NB4 (cell line): ENCODE results near the gene TFPT.

Source experiments
- POLR2A ChIP-seq: IDR thresholded peaks from 2 replicates; pipeline ENCODE4 v1.6.1; 2011; ENCODE audit warnings: mild to moderate bottlenecking; ENCODE audit not compliant: insufficient read length; ENCODE audit errors: extremely low read depth
- TF ChIP-seq, protein P1 (sequence below): IDR thresholded peaks from one replicate; pipeline ENCODE4 v1.5.1; 2012; ENCODE audit warnings: low read depth, low read length

DNA sequence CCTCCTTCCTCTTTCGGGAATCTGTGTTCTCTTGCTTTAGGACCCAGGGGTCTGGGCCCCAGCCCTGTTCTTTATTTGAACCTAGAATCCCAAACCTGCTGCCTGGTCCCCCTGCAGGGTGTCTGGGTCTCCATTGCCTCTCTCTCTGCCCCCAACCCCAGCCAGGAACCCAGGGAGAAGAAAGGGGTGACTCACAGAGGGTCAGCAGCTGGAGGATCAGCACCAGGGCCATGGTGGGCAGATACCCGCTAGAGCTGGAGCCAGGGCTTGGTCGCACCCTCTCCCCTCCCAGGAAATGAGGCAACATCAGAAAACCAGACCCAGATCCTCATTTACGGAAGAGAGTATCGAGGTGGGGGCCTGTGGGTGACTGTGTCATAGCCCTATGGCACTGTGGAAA is 14.9 kb downstream of the TFPT start, which contains the start of gene OSCAR:
- TF ChIP-seq, protein P1, sequence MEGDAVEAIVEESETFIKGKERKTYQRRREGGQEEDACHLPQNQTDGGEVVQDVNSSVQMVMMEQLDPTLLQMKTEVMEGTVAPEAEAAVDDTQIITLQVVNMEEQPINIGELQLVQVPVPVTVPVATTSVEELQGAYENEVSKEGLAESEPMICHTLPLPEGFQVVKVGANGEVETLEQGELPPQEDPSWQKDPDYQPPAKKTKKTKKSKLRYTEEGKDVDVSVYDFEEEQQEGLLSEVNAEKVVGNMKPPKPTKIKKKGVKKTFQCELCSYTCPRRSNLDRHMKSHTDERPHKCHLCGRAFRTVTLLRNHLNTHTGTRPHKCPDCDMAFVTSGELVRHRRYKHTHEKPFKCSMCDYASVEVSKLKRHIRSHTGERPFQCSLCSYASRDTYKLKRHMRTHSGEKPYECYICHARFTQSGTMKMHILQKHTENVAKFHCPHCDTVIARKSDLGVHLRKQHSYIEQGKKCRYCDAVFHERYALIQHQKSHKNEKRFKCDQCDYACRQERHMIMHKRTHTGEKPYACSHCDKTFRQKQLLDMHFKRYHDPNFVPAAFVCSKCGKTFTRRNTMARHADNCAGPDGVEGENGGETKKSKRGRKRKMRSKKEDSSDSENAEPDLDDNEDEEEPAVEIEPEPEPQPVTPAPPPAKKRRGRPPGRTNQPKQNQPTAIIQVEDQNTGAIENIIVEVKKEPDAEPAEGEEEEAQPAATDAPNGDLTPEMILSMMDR = no peak
- TF ChIP-seq POLR2A = peak; percentile 26
